Mesenchymal stem cell (in vitro differentiated cells and primary cell): ENCODE data around the gene CRADD.
A peak's percentile ranks its signal among the peaks of the same experiment; 100 is the strongest.

ENCODE experiments used
- DNase-seq: peaks from one replicate; pipeline ENCODE4 v3.0.0-alpha.2; 2013
- H2AFZ ChIP-seq: one replicate; pipeline ENCODE4 v1.6.1; 2013; ENCODE audit warnings: low read depth, mild to moderate bottlenecking, control low read depth, inconsistent platforms, low read length, moderate library complexity
- H2AK5ac ChIP-seq: 2 replicates; pipeline ENCODE4 v1.6.1; 2013; ENCODE audit warnings: low read length, moderate library complexity, mild to moderate bottlenecking, inconsistent platforms; ENCODE audit not compliant: severe bottlenecking
- H2BK120ac ChIP-seq: one replicate; pipeline ENCODE4 v1.6.1; 2013; ENCODE audit warnings: low read depth, mild to moderate bottlenecking, inconsistent platforms, low read length, moderate library complexity
- H2BK12ac ChIP-seq, 2 experiments: one replicate each; pipeline ENCODE4 v1.6.1; 2013; ENCODE audit warnings: inconsistent platforms in 2 of 2, low read length in 2 of 2, mild to moderate bottlenecking in 2 of 2, moderate library complexity in 2 of 2, control low read depth in 1 of 2
- H2BK15ac ChIP-seq: one replicate; pipeline ENCODE4 v1.6.1; 2013; ENCODE audit warnings: mild to moderate bottlenecking, low read depth, inconsistent platforms; ENCODE audit not compliant: poor library complexity, severe bottlenecking
- H2BK5ac ChIP-seq: 2 replicates; pipeline ENCODE4 v1.6.1; 2013; ENCODE audit warnings: low read depth, mild to moderate bottlenecking, low read length, control low read depth, inconsistent platforms; ENCODE audit not compliant: poor library complexity, severe bottlenecking
- H3K14ac ChIP-seq, 2 experiments: one replicate each; pipeline ENCODE4 v1.6.1; 2013; ENCODE audit warnings: inconsistent platforms in 2 of 2, low read length in 2 of 2, control low read depth in 1 of 2, mild to moderate bottlenecking in 1 of 2, moderate library complexity in 1 of 2
- H3K18ac ChIP-seq, 2 experiments: one replicate each; pipeline ENCODE4 v1.6.1; 2013; ENCODE audit warnings: inconsistent platforms in 2 of 2, low read length in 2 of 2, control low read depth in 1 of 2, low read depth in 1 of 2, mild to moderate bottlenecking in 1 of 2
- H3K23ac ChIP-seq, 2 experiments: one replicate each; pipeline ENCODE4 v1.6.1; 2013; ENCODE audit warnings: inconsistent platforms in 2 of 2, low read length in 2 of 2, mild to moderate bottlenecking in 2 of 2, moderate library complexity in 2 of 2, control low read depth in 1 of 2
- H3K27ac ChIP-seq: 2 replicates; pipeline ENCODE4 v1.5.1; 2013; ENCODE audit warnings: mild to moderate bottlenecking, moderate library complexity, low read length, control low read depth, inconsistent platforms; ENCODE audit not compliant: poor library complexity, severe bottlenecking
- H3K27me3 ChIP-seq, 2 experiments: 2 replicates each; pipeline versions ENCODE4 v1.6.1 to v1.7.0; 2013; ENCODE audit warnings: low read length in 2 of 2, mild to moderate bottlenecking in 2 of 2, moderate library complexity in 2 of 2, control low read depth in 1 of 2, inconsistent platforms in 1 of 2; ENCODE audit not compliant: control insufficient read depth in 1 of 2, insufficient read depth in 1 of 2
- H3K36me3 ChIP-seq, 2 experiments: 2 replicates each; pipeline versions ENCODE4 v1.6.1 to v1.7.0; 2013; ENCODE audit warnings: low read length in 2 of 2, control low read depth in 1 of 2, inconsistent platforms in 1 of 2, low read depth in 1 of 2, mild to moderate bottlenecking in 1 of 2; ENCODE audit not compliant: insufficient read depth in 2 of 2, control insufficient read depth in 1 of 2
- H3K4ac ChIP-seq, 2 experiments: one replicate each; pipeline ENCODE4 v1.6.1; 2013; ENCODE audit warnings: inconsistent platforms in 2 of 2, low read length in 2 of 2, mild to moderate bottlenecking in 2 of 2, moderate library complexity in 2 of 2, control low read depth in 1 of 2, low read depth in 1 of 2
- H3K4me1 ChIP-seq: 2 replicates; pipeline ENCODE4 v1.6.1; 2013; ENCODE audit warnings: low read depth, low read length, control low read depth; ENCODE audit not compliant: control insufficient read depth, insufficient read depth
- H3K4me2 ChIP-seq: 2 replicates; pipeline ENCODE4 v1.6.1; 2013; ENCODE audit warnings: low read length, mild to moderate bottlenecking, inconsistent platforms; ENCODE audit not compliant: poor library complexity, severe bottlenecking
- H3K4me3 ChIP-seq, 2 experiments: 2 replicates each; pipeline versions ENCODE4 v1.5.1 to v1.7.0; 2013; ENCODE audit warnings: low read length in 2 of 2, mild to moderate bottlenecking in 2 of 2, control low read depth in 1 of 2, low read depth in 1 of 2; ENCODE audit not compliant: insufficient read depth in 1 of 2
- H3K79me1 ChIP-seq: replicated peaks from 2 replicates; pipeline ENCODE4 v1.6.1; 2013; ENCODE audit warnings: mild to moderate bottlenecking, control low read depth, low read length, inconsistent platforms; ENCODE audit not compliant: poor library complexity, severe bottlenecking
- H3K9ac ChIP-seq: 2 replicates; pipeline ENCODE4 v1.7.0; 2013; ENCODE audit warnings: mild to moderate bottlenecking, low read length, moderate library complexity
- H3K9me3 ChIP-seq: 2 replicates; pipeline ENCODE4 v1.7.0; 2013; ENCODE audit warnings: mild to moderate bottlenecking, low read length; ENCODE audit not compliant: control insufficient read depth
- H4K8ac ChIP-seq: one replicate; pipeline ENCODE4 v1.6.1; 2013; ENCODE audit warnings: inconsistent platforms, mild to moderate bottlenecking, low read length, moderate library complexity
- H4K91ac ChIP-seq: one replicate; pipeline ENCODE4 v1.6.1; 2013; ENCODE audit warnings: mild to moderate bottlenecking, low read length, inconsistent platforms
- WGBS: methylation state at CpG from one replicate; pipeline ENCODE4 v1.1.7; 2013; ENCODE audit warnings: mixed read lengths; 5-methylcytosine and 5-hydroxymethylcytosine counted together

CRADD gene

DNA sequence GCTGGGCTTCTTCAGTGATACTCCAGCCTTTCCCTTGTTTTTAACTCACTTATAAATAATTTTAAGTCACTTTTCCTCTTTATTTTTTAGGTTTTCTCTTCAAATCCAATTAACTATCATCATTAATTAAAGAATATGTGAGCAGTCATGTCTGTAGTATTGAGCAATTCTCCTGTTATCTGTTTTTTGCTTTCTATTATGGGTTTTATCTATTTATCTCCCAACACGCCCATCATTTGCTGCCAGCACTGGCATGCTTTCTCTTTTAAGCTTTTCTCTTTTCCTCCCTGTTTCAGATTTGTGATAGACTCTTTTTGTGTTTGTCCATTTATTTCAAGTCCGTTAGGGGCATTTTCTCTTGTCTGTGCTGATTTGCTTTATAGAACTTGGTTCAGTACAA lies 72.3 kb downstream of the CRADD start:
- no peak overlapping the region for H2BK12ac ChIP-seq
- no peak overlapping the region for H3K14ac ChIP-seq
- peak overlapping the region; percentile 36 for H3K9ac ChIP-seq
- H2AK5ac ChIP-seq, result no peak overlapping the region
- no peak overlapping the region for H4K91ac ChIP-seq
- H2BK120ac ChIP-seq, result no peak overlapping the region
- no peaks in the 10 kb centered on the region for H3K36me3 ChIP-seq
- no peak overlapping the region for H3K23ac ChIP-seq
- no peak for DNase-seq
- H2AFZ ChIP-seq, result no peak overlapping the region
- no peak overlapping the region for H2BK15ac ChIP-seq
- H3K79me1 ChIP-seq, result peaks cover 4% of the 10 kb centered on the region
- no peaks in the 10 kb centered on the region for H3K4me1 ChIP-seq
- no peak overlapping the region for H4K8ac ChIP-seq
- H3K27ac ChIP-seq, result no peak overlapping the region
- H3K9me3 ChIP-seq, result no peaks in the 10 kb centered on the region
- no CpG with 5 or more reads among the region's 2 CpGs for WGBS
- no peak overlapping the region for H2BK5ac ChIP-seq
- no peak overlapping the region for H3K4ac ChIP-seq
- H3K18ac ChIP-seq, result no peak overlapping the region
- H3K4me2 ChIP-seq, result no peak overlapping the region
- H3K4me3 ChIP-seq, result no peak overlapping the region
- no peaks in the 10 kb centered on the region for H3K27me3 ChIP-seq

GRCh38 chr12:93750056-93750455 lies 72.9 kb downstream of the CRADD start:
- Histone ChIP-seq H3K4ac (no peak overlapping the region), H3K36me3 (no peaks in the 10 kb centered on the region), H3K4me1 (no peaks in the 10 kb centered on the region), H3K14ac (no peak overlapping the region), H3K4me2 (no peak overlapping the region), H3K4me3 (no peak overlapping the region), H2BK5ac (no peak overlapping the region), H2BK15ac (no peak overlapping the region), H3K23ac (no peak overlapping the region), H3K27me3 (no peaks in the 10 kb centered on the region), H2BK12ac (no peak overlapping the region), H2AK5ac (no peak overlapping the region), H3K18ac (no peak overlapping the region), H3K27ac (no peak overlapping the region), H3K9me3 (no peaks in the 10 kb centered on the region), H4K8ac (no peak overlapping the region), H4K91ac (no peak overlapping the region), H2AFZ (no peak overlapping the region), H2BK120ac (no peak overlapping the region), H3K9ac (peak overlapping the region; percentile 36), H3K79me1 (peaks cover 4% of the 10 kb centered on the region)
- WGBS, result 94% methylated on average over 6 of the region's 6 CpGs
- no peak for DNase-seq

DNA sequence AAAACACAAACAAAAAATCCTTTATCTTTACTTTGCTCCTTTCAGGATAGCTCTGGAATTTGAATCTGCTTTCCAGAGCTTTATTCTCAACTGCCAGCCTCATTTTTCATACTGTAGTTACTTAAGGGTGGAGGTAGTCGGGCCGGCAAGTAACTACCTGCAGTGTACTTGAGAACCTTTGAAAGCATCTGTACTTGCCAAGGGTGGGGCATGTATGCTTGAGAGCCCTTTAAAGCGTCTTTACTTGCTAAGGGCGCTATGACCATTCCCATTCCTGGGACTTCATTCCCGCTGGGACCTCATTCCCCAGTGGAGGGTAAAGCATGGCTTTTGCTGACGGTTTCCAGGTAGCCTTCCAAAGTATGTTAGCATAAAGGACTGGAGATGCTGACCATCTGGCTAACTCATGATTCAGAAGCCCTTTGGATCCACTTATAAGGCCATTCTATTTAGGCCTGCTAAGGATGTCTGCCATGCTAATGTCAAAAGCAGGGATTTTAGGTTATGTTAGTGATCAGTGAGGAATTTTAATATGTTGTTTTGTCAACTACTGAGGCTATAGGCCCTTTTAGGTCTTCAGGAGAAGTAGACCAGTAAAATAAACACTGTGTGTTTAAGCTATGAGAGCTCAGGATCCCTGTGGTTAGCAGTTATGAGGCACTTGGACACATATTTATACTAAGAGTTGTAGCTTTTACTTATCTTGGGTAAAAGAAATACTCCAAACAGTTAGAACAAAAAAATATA lies 74.9 kb downstream of the CRADD start:
- H2BK15ac ChIP-seq, result no peak overlapping the region
- H3K79me1 ChIP-seq, result peaks cover 4% of the 10 kb centered on the region
- H3K4me2 ChIP-seq, result no peak overlapping the region
- H2AK5ac ChIP-seq, result no peak overlapping the region
- no peaks in the 10 kb centered on the region for H3K9me3 ChIP-seq
- H3K23ac ChIP-seq, result no peak overlapping the region
- no peak overlapping the region for H4K8ac ChIP-seq
- no peak overlapping the region for H3K4me3 ChIP-seq
- no peak overlapping the region for H3K4ac ChIP-seq
- no peak overlapping the region for H3K18ac ChIP-seq
- H3K27me3 ChIP-seq, result no peaks in the 10 kb centered on the region
- WGBS, result 77% methylated on average over 6 of the region's 6 CpGs
- H3K9ac ChIP-seq, result no peak overlapping the region
- H3K27ac ChIP-seq, result no peak overlapping the region
- H2AFZ ChIP-seq, result no peak overlapping the region
- H3K36me3 ChIP-seq, result no peaks in the 10 kb centered on the region
- no peak overlapping the region for H2BK5ac ChIP-seq
- DNase-seq, result peak; percentile 91
- H2BK12ac ChIP-seq, result no peak overlapping the region
- no peak overlapping the region for H4K91ac ChIP-seq
- H3K14ac ChIP-seq, result no peak overlapping the region
- H2BK120ac ChIP-seq, result no peak overlapping the region
- H3K4me1 ChIP-seq, result no peaks in the 10 kb centered on the region

- H3K36me3 ChIP-seq, result no peaks in the 10 kb centered on the region
- no peak overlapping the region for H3K9ac ChIP-seq
- no peak overlapping the region for H2AK5ac ChIP-seq
- H2BK120ac ChIP-seq, result no peak overlapping the region
- H3K4ac ChIP-seq, result no peak overlapping the region
- peaks cover 3% of the 10 kb centered on the region for H3K79me1 ChIP-seq
- H3K27ac ChIP-seq, result no peak overlapping the region
- H2BK5ac ChIP-seq, result no peak overlapping the region
- H3K4me3 ChIP-seq, result no peak overlapping the region
- no peak overlapping the region for H3K4me2 ChIP-seq
- 97% methylated on average over 3 of the region's 3 CpGs for WGBS
- no peak overlapping the region for H4K91ac ChIP-seq
- H3K18ac ChIP-seq, result no peak overlapping the region
- H2BK15ac ChIP-seq, result no peak overlapping the region
- H3K27me3 ChIP-seq, result no peaks in the 10 kb centered on the region
- H3K14ac ChIP-seq, result no peak overlapping the region
- H3K4me1 ChIP-seq, result no peaks in the 10 kb centered on the region
- no peak overlapping the region for H4K8ac ChIP-seq
- no peak for DNase-seq
- no peaks in the 10 kb centered on the region for H3K9me3 ChIP-seq
- no peak overlapping the region for H3K23ac ChIP-seq
- H2AFZ ChIP-seq, result no peak overlapping the region
- no peak overlapping the region for H2BK12ac ChIP-seq
These were observed 76.1 kb downstream of the CRADD start for GRCh38 chr12:93753285-93753684.
